H1 (cell line): ENCODE data around the gene KRT78. TPM values are rescaled to one million over a fixed set of nuclear protein-coding genes. Genes with fewer than 3 reads are reported as not detected.

ENCODE experiments used
- CTCF ChIA-PET: fragments of 300-600 bp; sonication (Branson Sonifier 250); formaldehyde crosslinking; loops from one replicate; lab custom pipeline; 2021; ENCODE audit not compliant: partially characterized antibody; lab: Charles Lee
- POLR2A ChIA-PET: fragments of 300-600 bp; sonication (Branson Sonifier 250); formaldehyde crosslinking; loops from one replicate; lab custom pipeline; 2021; ENCODE audit warnings: inconsistent platforms; ENCODE audit not compliant: partially characterized antibody; lab: Charles Lee
- DNase-seq, 2 experiments: peaks; one replicate each; pipeline versions ENCODE4 v3.0.0 to v3.0.0-alpha.2; 2010 to 2022; ENCODE audit warnings: low spot score in 2 of 2, low read depth in 1 of 2, mixed read lengths in 1 of 2
- FAIRE-seq: peaks from 2 replicates; lab custom pipeline; 2011; peaks lifted over from hg19 to GRCh38; lab: Jason Lieb, UNC
- H2AFZ ChIP-seq: 2 replicates; pipeline ENCODE4 v1.8.1; 2012; ENCODE audit warnings: low read length, inconsistent platforms
- H2AK5ac ChIP-seq: 2 replicates; pipeline ENCODE4 v1.6.1; 2013; ENCODE audit warnings: low read depth, low read length
- H2BK120ac ChIP-seq: replicated peaks from 2 replicates; pipeline ENCODE3; 2013; ENCODE audit warnings: low read depth, low read length, inconsistent platforms
- H2BK12ac ChIP-seq: 2 replicates; pipeline ENCODE4 v1.6.1; 2013; ENCODE audit warnings: low read depth, low read length
- H2BK15ac ChIP-seq: 2 replicates; pipeline ENCODE4 v1.6.1; 2013; ENCODE audit warnings: low read length
- H2BK20ac ChIP-seq: 2 replicates; pipeline ENCODE4 v1.6.1; 2013; ENCODE audit warnings: low read length
- H2BK5ac ChIP-seq: 2 replicates; pipeline ENCODE4 v1.6.1; 2013; ENCODE audit warnings: low read depth, low read length
- H3K14ac ChIP-seq: 2 replicates; pipeline ENCODE4 v1.6.1; 2013; ENCODE audit warnings: inconsistent platforms; ENCODE audit not compliant: insufficient read length
- H3K18ac ChIP-seq: 2 replicates; pipeline ENCODE4 v1.6.1; 2013; ENCODE audit warnings: low read length; ENCODE audit errors: extremely low read depth
- H3K23ac ChIP-seq: 2 replicates; pipeline ENCODE4 v1.6.1; 2013; ENCODE audit warnings: inconsistent platforms; ENCODE audit not compliant: insufficient read length
- H3K23me2 ChIP-seq: 2 replicates; pipeline ENCODE4 v1.6.1; 2013; ENCODE audit warnings: low read depth, low read length
- H3K27ac ChIP-seq: 2 replicates; pipeline ENCODE4 v1.6.1; 2011; ENCODE audit warnings: low read depth, low read length, inconsistent platforms
- H3K27me3 ChIP-seq, 4 experiments: replicated peaks in 1 of 4; 1 replicate in 1 of 4; 2 replicates in 3 of 4; pipeline versions ENCODE4 v1.6.1 to v1.8.1; 2011 to 2013; ENCODE audit warnings: low read length in 3 of 4, mild to moderate bottlenecking in 3 of 4, inconsistent platforms in 2 of 4, mixed read lengths in 2 of 4, moderate library complexity in 1 of 4; ENCODE audit not compliant: control insufficient read depth in 3 of 4, insufficient read depth in 3 of 4; ENCODE audit errors: extremely low read depth in 1 of 4
- H3K36me3 ChIP-seq, 4 experiments: 2 replicates each; pipeline versions ENCODE4 v1.6.1 to v1.8.1; 2011 to 2013; ENCODE audit warnings: mild to moderate bottlenecking in 4 of 4, low read length in 3 of 4, moderate library complexity in 2 of 4, control low read depth in 1 of 4, inconsistent platforms in 1 of 4; ENCODE audit not compliant: insufficient read depth in 4 of 4, control insufficient read depth in 2 of 4
- H3K4ac ChIP-seq: replicated peaks from 2 replicates; pipeline ENCODE3; 2013; ENCODE audit warnings: low read length, low read depth, mixed read lengths, inconsistent platforms; ENCODE audit not compliant: insufficient read length
- H3K4me1 ChIP-seq, 4 experiments: replicated peaks in 1 of 4; 1 replicate in 1 of 4; 2 replicates in 3 of 4; pipeline versions ENCODE4 v1.6.1 to v1.8.1; 2011 to 2013; ENCODE audit warnings: low read length in 3 of 4, inconsistent platforms in 2 of 4, mixed read lengths in 1 of 4; ENCODE audit not compliant: insufficient read depth in 4 of 4, control insufficient read depth in 3 of 4
- H3K4me2 ChIP-seq, 2 experiments: 2 replicates each; pipeline versions ENCODE4 v1.6.1 to v1.8.1; 2011 to 2013; ENCODE audit warnings: low read depth in 2 of 2, low read length in 2 of 2, control low read depth in 1 of 2, inconsistent platforms in 1 of 2, mild to moderate bottlenecking in 1 of 2; ENCODE audit not compliant: insufficient read depth in 1 of 2
- H3K4me3 ChIP-seq, 4 experiments: fragments of 200-600, 300-600 bp in 1 of 4; sonication (generic), shearing (Covaris generic), sonication (Bioruptor Twin) in 1 of 4; 2 replicates each; pipeline versions ENCODE4 v1.5.1 to v1.8.1; 2011 to 2016; ENCODE audit warnings: low read length in 4 of 4, low read depth in 3 of 4, control low read depth in 2 of 4, inconsistent platforms in 2 of 4, mild to moderate bottlenecking in 2 of 4, mixed read lengths in 1 of 4, moderate library complexity in 1 of 4; ENCODE audit not compliant: insufficient read depth in 2 of 4; ENCODE audit errors: extremely low read depth in 1 of 4
- H3K56ac ChIP-seq: replicated peaks from 2 replicates; pipeline ENCODE3; 2013; ENCODE audit warnings: low read depth, mild to moderate bottlenecking, mixed read lengths, low read length, inconsistent platforms; ENCODE audit not compliant: insufficient read length
- H3K79me1 ChIP-seq: 2 replicates; pipeline ENCODE4 v1.6.1; 2013; ENCODE audit warnings: low read depth, low read length, control low read depth
- H3K79me2 ChIP-seq, 2 experiments: 2 replicates each; pipeline versions ENCODE4 v1.6.1 to v1.8.1; 2012 to 2013; ENCODE audit warnings: low read length in 2 of 2, mild to moderate bottlenecking in 2 of 2, inconsistent platforms in 1 of 2; ENCODE audit not compliant: insufficient read depth in 2 of 2, control insufficient read depth in 1 of 2
- H3K9ac ChIP-seq, 4 experiments: replicated peaks in 1 of 4; 1 replicate in 1 of 4; 2 replicates in 3 of 4; pipeline versions ENCODE4 v1.6.1 to v1.8.1; 2011 to 2013; ENCODE audit warnings: low read depth in 3 of 4, low read length in 3 of 4, control low read depth in 2 of 4, mild to moderate bottlenecking in 2 of 4, moderate library complexity in 2 of 4, inconsistent platforms in 1 of 4; ENCODE audit errors: extremely low read depth in 1 of 4
- H3K9me3 ChIP-seq, 2 experiments: 2 replicates each; pipeline versions ENCODE4 v1.6.1 to v1.8.1; 2012 to 2013; ENCODE audit warnings: mild to moderate bottlenecking in 2 of 2, moderate library complexity in 2 of 2, control low read depth in 1 of 2, inconsistent platforms in 1 of 2, low read depth in 1 of 2, low read length in 1 of 2, mixed read lengths in 1 of 2; ENCODE audit not compliant: insufficient read depth in 2 of 2
- H4K20me1 ChIP-seq, 2 experiments: replicated peaks in 1 of 2; 2 replicates each; pipeline versions ENCODE3 to v1.8.1; 2011 to 2013; ENCODE audit warnings: inconsistent platforms in 2 of 2, low read length in 2 of 2, mild to moderate bottlenecking in 1 of 2; ENCODE audit not compliant: insufficient read depth in 2 of 2, control insufficient read depth in 1 of 2
- H4K5ac ChIP-seq: 2 replicates; pipeline ENCODE4 v1.6.1; 2013; ENCODE audit warnings: low read length, low read depth, mixed read lengths, inconsistent platforms; ENCODE audit not compliant: insufficient read length
- H4K8ac ChIP-seq: 2 replicates; pipeline ENCODE4 v1.8.0; 2013; ENCODE audit warnings: mild to moderate bottlenecking, moderate library complexity, low read length, inconsistent platforms; ENCODE audit not compliant: insufficient read depth; ENCODE audit errors: extremely low read depth
- H4K91ac ChIP-seq: replicated peaks from 2 replicates; pipeline ENCODE3; 2013; ENCODE audit warnings: low read length, mixed read lengths, inconsistent platforms; ENCODE audit not compliant: insufficient read length
- HDAC6 ChIP-seq: IDR thresholded peaks from one replicate; pipeline ENCODE4 v1.7.1; 2012; ENCODE audit warnings: low read depth, mild to moderate bottlenecking, inconsistent platforms, low read length, moderate library complexity
- KDM1A ChIP-seq: fragments of 200-600, 300-600 bp; sonication (generic); IDR thresholded peaks from 2 replicates; pipeline ENCODE4 v1.7.1; 2016; ENCODE audit warnings: mild to moderate bottlenecking, low read length, borderline replicate concordance
- WGBS, 2 experiments: shearing (Covaris generic) in 1 of 2; methylation state at CpG; one replicate each; pipeline versions ENCODE4 v1.1.6 to v1.1.7; 2013 to 2015; ENCODE audit warnings: low lambda C conversion rate in 2 of 2, mixed read lengths in 2 of 2, inconsistent platforms in 1 of 2, low coverage in 1 of 2, missing lambda C conversion rate in 1 of 2; ENCODE audit not compliant: insufficient replicate concordance in 2 of 2, insufficient coverage in 1 of 2, insufficient read length in 1 of 2; ENCODE audit errors: extremely low coverage in 1 of 2, missing lambda C conversion rate in 1 of 2; 5-methylcytosine and 5-hydroxymethylcytosine counted together
- polyA plus RNA-seq, 7 experiments: library from polyadenylated mRNA; depleted of rRNA in 3 of 7; stranded (reverse) in 5 of 7; unstranded in 2 of 7; fragments of >200 nt in 5 of 7; fragments of 200-250 nt in 2 of 7; gene quantifications; 1 replicate in 5 of 7; 2 replicates in 1 of 7; 4 replicates in 1 of 7; pipeline versions ENCODE4 v1.2.1 to v1.2.3, GENCODE V29; 2011 to 2013; ENCODE audit warnings: missing spikeins in 2 of 7, mixed read lengths in 2 of 7
- total RNA-seq: library from RNA; stranded (reverse); fragmentation: NEBNext Ultra II Directional; extraction: Animal tissue kit (Norgen Biotek cat#: 25700); gene quantifications from 2 replicates; pipeline ENCODE4 v1.2.1, GENCODE V29; 2021

The KRT78 gene
- total and polyA plus RNA-seq, 2 of the 8 experiments (the other 6 are each of a cell fraction or from before 2014, with no cell fraction given), result not detected

DNA sequence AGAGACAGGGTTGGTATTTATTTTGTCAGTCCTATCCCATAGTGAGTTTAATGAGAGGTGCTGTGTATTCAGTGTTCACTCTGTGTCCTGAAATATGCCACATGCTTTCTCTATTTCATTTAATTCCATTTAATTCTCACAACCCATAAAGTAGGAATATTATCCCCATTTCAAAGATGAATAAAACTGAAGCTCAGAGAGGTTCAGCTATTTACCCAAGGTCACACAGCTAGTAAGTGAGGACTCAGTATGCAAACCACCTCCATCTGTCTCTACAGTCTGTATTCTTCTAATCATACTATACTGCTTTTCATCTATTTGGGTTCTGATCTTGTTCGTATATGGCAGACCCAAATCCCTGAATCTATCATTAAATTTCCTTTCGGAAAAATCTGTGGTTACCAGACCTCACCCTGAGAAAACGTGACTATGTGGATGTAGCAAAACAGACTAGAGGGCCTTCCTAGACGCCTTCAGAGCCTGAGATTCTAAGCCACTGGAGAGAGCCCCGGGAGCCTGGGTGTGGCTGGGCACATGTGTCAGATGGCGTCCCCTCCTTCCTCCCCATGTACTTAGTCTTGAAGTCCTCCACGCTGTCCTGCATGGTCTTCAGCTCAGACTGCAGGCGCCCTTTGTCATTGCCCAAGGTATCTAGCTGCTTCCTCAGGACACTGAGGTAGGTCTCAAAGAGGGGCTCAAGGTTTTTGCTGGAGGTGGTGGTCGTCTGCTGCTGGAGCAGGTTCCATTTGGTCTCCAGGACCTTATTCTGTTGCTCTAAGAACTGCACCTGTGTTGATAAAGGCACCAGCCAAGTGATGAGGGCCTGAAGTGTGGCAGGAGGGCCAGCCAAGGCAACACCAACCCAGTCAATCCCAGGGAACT, 37.4 kb downstream of the KRT78 start:
- H3K18ac ChIP-seq, result no peak overlapping the region
- H2BK5ac ChIP-seq, result no peak overlapping the region
- no peak overlapping the region for H3K14ac ChIP-seq
- TF ChIP-seq KDM1A, result 0 out of 2 replicates have a peak, but pooled peaks have one; percentile 23
- TF ChIP-seq HDAC6, result no peak
- no peaks in the 10 kb centered on the region for H3K79me2 ChIP-seq
- no peak overlapping the region for H3K9ac ChIP-seq
- H2BK15ac ChIP-seq, result no peak overlapping the region
- no peak overlapping the region for H3K27ac ChIP-seq
- ChIA-PET CTCF (interaction anchor here (0.7 to 1.6 kb wide), 4 partner anchors 12 to 228 kb away, joined by 3 to 4 read pairs (median 3); no protein-coding TSS in a partner anchor), POLR2A (no interaction called here)
- H4K91ac ChIP-seq, result no peak overlapping the region
- H3K4me1 ChIP-seq, result no peaks in the 10 kb centered on the region
- no peaks in the 10 kb centered on the region for H3K23me2 ChIP-seq
- H2BK20ac ChIP-seq, result no peak overlapping the region
- no peak for FAIRE-seq
- H2AFZ ChIP-seq, result no peak overlapping the region
- H3K56ac ChIP-seq, result no peak overlapping the region
- no peaks in the 10 kb centered on the region for H3K36me3 ChIP-seq
- H3K9me3 ChIP-seq, result no peaks in the 10 kb centered on the region
- no peak overlapping the region for H4K5ac ChIP-seq
- H3K79me1 ChIP-seq, result no peaks in the 10 kb centered on the region
- H2AK5ac ChIP-seq, result no peak overlapping the region
- H3K23ac ChIP-seq, result no peak overlapping the region
- no peak overlapping the region for H3K4me3 ChIP-seq
- no peak overlapping the region for H2BK120ac ChIP-seq
- no peak overlapping the region for H3K4me2 ChIP-seq
- H3K4ac ChIP-seq, result no peak overlapping the region
- WGBS, 2 experiments, result 79% methylated on average over 9 of the region's 9 CpGs; no CpG with 5 or more reads in 1 of the 2 experiments
- no peaks in the 10 kb centered on the region for H4K20me1 ChIP-seq
- no peak for DNase-seq
- no peaks in the 10 kb centered on the region for H3K27me3 ChIP-seq
- no peak overlapping the region for H2BK12ac ChIP-seq
- no peak overlapping the region for H4K8ac ChIP-seq
